ENCODE data around the gene PLLP. TPM values are rescaled to one million over a fixed set of nuclear protein-coding genes. Genes with fewer than 3 reads are reported as not detected.
A peak's percentile ranks its signal among the peaks of the same experiment; 100 is the strongest.

The PLLP gene
- total and polyA plus RNA-seq, 9 of the 15 experiments (the other 6 are each of a cell fraction or from before 2014, with no cell fraction given), result 0.09 to 0.96 (median 0.27) TPM

DNA sequence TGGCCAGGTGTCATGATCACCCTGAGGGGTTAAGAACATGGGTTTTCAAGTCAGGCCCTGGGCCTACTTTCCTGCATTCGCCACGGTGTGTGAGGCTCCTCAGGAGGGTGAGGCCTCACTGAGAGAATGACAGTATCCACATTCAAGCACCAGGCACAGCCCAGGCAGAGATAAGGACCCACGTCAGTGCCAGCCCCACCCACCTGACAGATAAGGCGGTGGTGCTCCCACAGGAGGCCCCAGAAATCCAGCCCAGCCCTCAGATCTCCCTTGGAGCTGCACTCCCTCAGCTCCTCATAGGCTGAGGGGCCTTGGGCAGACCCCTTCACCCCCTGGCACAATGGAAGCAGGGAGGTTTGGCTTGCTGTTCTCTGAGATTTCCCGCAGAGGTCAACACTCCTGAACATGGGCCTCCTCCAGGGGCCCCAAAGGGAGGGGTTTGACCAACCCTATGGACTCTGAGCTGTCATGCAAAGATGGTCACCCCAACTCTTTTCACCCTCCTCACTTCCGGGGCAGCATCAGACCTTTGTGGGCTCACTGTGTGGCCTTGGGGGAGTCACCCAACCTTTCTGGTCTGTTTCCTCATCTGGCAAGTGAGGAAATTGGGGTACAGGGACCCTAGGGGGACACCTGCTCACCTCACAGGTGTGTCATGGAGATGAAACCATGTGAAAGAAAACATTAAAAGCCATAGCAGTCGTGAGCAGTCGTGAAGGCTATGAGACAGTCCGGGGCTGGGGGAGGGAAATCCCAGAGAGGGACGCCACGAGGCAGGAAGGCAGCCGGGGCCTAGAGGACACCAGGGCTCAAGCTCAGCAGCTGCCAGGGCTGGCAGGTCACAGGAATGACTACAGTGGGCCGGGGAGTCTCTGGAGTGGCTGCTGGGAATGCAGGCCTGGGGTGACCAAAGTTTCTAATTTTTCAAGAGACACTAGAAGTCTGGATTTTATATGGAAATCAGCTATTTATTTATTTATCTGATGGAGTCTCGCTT is 15.4 kb downstream of the PLLP start (continued):
- TF ChIP-seq, protein P1, sequence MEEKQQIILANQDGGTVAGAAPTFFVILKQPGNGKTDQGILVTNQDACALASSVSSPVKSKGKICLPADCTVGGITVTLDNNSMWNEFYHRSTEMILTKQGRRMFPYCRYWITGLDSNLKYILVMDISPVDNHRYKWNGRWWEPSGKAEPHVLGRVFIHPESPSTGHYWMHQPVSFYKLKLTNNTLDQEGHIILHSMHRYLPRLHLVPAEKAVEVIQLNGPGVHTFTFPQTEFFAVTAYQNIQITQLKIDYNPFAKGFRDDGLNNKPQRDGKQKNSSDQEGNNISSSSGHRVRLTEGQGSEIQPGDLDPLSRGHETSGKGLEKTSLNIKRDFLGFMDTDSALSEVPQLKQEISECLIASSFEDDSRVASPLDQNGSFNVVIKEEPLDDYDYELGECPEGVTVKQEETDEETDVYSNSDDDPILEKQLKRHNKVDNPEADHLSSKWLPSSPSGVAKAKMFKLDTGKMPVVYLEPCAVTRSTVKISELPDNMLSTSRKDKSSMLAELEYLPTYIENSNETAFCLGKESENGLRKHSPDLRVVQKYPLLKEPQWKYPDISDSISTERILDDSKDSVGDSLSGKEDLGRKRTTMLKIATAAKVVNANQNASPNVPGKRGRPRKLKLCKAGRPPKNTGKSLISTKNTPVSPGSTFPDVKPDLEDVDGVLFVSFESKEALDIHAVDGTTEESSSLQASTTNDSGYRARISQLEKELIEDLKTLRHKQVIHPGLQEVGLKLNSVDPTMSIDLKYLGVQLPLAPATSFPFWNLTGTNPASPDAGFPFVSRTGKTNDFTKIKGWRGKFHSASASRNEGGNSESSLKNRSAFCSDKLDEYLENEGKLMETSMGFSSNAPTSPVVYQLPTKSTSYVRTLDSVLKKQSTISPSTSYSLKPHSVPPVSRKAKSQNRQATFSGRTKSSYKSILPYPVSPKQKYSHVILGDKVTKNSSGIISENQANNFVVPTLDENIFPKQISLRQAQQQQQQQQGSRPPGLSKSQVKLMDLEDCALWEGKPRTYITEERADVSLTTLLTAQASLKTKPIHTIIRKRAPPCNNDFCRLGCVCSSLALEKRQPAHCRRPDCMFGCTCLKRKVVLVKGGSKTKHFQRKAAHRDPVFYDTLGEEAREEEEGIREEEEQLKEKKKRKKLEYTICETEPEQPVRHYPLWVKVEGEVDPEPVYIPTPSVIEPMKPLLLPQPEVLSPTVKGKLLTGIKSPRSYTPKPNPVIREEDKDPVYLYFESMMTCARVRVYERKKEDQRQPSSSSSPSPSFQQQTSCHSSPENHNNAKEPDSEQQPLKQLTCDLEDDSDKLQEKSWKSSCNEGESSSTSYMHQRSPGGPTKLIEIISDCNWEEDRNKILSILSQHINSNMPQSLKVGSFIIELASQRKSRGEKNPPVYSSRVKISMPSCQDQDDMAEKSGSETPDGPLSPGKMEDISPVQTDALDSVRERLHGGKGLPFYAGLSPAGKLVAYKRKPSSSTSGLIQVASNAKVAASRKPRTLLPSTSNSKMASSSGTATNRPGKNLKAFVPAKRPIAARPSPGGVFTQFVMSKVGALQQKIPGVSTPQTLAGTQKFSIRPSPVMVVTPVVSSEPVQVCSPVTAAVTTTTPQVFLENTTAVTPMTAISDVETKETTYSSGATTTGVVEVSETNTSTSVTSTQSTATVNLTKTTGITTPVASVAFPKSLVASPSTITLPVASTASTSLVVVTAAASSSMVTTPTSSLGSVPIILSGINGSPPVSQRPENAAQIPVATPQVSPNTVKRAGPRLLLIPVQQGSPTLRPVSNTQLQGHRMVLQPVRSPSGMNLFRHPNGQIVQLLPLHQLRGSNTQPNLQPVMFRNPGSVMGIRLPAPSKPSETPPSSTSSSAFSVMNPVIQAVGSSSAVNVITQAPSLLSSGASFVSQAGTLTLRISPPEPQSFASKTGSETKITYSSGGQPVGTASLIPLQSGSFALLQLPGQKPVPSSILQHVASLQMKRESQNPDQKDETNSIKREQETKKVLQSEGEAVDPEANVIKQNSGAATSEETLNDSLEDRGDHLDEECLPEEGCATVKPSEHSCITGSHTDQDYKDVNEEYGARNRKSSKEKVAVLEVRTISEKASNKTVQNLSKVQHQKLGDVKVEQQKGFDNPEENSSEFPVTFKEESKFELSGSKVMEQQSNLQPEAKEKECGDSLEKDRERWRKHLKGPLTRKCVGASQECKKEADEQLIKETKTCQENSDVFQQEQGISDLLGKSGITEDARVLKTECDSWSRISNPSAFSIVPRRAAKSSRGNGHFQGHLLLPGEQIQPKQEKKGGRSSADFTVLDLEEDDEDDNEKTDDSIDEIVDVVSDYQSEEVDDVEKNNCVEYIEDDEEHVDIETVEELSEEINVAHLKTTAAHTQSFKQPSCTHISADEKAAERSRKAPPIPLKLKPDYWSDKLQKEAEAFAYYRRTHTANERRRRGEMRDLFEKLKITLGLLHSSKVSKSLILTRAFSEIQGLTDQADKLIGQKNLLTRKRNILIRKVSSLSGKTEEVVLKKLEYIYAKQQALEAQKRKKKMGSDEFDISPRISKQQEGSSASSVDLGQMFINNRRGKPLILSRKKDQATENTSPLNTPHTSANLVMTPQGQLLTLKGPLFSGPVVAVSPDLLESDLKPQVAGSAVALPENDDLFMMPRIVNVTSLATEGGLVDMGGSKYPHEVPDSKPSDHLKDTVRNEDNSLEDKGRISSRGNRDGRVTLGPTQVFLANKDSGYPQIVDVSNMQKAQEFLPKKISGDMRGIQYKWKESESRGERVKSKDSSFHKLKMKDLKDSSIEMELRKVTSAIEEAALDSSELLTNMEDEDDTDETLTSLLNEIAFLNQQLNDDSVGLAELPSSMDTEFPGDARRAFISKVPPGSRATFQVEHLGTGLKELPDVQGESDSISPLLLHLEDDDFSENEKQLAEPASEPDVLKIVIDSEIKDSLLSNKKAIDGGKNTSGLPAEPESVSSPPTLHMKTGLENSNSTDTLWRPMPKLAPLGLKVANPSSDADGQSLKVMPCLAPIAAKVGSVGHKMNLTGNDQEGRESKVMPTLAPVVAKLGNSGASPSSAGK (IDR thresholded peaks at IDR 0.05), result no peak
- TF ChIP-seq MEIS2 (IDR thresholded peaks at IDR 0.05; ENCODE audit: partially characterized antibody), result peak; percentile 34
- TF ChIP-seq PTBP1 (IDR thresholded peaks at IDR 0.05; ENCODE audit: low read depth, low read length), result no peak
- TF ChIP-seq, protein P2, sequence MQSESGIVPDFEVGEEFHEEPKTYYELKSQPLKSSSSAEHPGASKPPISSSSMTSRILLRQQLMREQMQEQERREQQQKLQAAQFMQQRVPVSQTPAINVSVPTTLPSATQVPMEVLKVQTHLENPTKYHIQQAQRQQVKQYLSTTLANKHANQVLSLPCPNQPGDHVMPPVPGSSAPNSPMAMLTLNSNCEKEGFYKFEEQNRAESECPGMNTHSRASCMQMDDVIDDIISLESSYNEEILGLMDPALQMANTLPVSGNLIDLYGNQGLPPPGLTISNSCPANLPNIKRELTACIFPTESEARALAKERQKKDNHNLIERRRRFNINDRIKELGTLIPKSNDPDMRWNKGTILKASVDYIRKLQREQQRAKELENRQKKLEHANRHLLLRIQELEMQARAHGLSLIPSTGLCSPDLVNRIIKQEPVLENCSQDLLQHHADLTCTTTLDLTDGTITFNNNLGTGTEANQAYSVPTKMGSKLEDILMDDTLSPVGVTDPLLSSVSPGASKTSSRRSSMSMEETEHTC (IDR thresholded peaks at IDR 0.05), result no peak
- peak; percentile 62; the same call in 1 of the 2 replicates for TF ChIP-seq ZBTB17 (CRISPR knock-in tag; IDR thresholded peaks at IDR 0.05)
- peak; percentile 37 to 42; a peak in 1 of 4 replicates for TF ChIP-seq KDM1A (IDR thresholded peaks at IDR 0.05)
- no peak for TF ChIP-seq FUS (optimal IDR thresholded peaks at IDR 0.05; ENCODE audit: low read depth, low read length)
- TF ChIP-seq NONO (IDR thresholded peaks at IDR 0.05; ENCODE audit: low read depth in 2 of 2, low read length in 1 of 2), result no peak
- TF ChIP-seq, protein P3, sequence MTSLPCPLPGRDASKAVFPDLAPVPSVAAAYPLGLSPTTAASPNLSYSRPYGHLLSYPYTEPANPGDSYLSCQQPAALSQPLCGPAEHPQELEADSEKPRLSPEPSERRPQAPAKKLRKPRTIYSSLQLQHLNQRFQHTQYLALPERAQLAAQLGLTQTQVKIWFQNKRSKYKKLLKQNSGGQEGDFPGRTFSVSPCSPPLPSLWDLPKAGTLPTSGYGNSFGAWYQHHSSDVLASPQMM (CRISPR knock-in tag; IDR thresholded peaks at IDR 0.05), result no peak
- TF ChIP-seq, protein P4, sequence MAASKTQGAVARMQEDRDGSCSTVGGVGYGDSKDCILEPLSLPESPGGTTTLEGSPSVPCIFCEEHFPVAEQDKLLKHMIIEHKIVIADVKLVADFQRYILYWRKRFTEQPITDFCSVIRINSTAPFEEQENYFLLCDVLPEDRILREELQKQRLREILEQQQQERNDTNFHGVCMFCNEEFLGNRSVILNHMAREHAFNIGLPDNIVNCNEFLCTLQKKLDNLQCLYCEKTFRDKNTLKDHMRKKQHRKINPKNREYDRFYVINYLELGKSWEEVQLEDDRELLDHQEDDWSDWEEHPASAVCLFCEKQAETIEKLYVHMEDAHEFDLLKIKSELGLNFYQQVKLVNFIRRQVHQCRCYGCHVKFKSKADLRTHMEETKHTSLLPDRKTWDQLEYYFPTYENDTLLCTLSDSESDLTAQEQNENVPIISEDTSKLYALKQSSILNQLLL (CRISPR knock-in tag; IDR thresholded peaks at IDR 0.05; ENCODE audit: borderline replicate concordance), result no peak
- no peak for TF ChIP-seq ZNF444 (CRISPR knock-in tag; IDR thresholded peaks at IDR 0.05)

Measured in K562 (cell line).